Thoracic aorta (tissue), 2 donors: Measurements from ENCODE around the gene PRSS12. TPM values are rescaled to one million over a fixed set of nuclear protein-coding genes. Genes with fewer than 3 reads are reported as not detected.

Experiments used
- ATAC-seq: fragments of 150-250 bp; one replicate; pipeline ENCODE4 v1.8.0; 2017; ENCODE audit warnings: low read depth; ENCODE audit not compliant: insufficient number of reproducible peaks, low FRiP score
- DNase-seq: peaks from one replicate; pipeline ENCODE4 v3.0.0-alpha.2; 2020; ENCODE audit warnings: low spot score
- H3K27ac ChIP-seq, 2 donors: fragments of 200-600 bp; sonication (generic); 1 replicate in 1 of 2; 2 replicates in 1 of 2; pipeline ENCODE4 v1.5.1; 2016; ENCODE audit warnings: mild to moderate bottlenecking in 2 of 2, moderate library complexity in 2 of 2
- H3K27me3 ChIP-seq: fragments of 200-600 bp; sonication (generic); replicated peaks from 2 replicates; pipeline ENCODE4 v1.6.0; 2016; ENCODE audit warnings: mild to moderate bottlenecking; ENCODE audit not compliant: insufficient read depth
- H3K36me3 ChIP-seq: fragments of 200-600 bp; sonication (generic); one replicate; pipeline ENCODE4 v1.5.1; 2016
- H3K4me1 ChIP-seq, 2 donors: fragments of 200-600 bp; sonication (generic); 1 replicate in 1 of 2; 2 replicates in 1 of 2; pipeline versions ENCODE4 v1.5.1 to v1.6.0; 2016; ENCODE audit warnings: low read depth in 2 of 2, mild to moderate bottlenecking in 1 of 2; ENCODE audit not compliant: control insufficient read depth in 1 of 2
- H3K4me3 ChIP-seq: fragments of 200-600 bp; sonication (generic); 2 replicates; pipeline ENCODE4 v1.5.1; 2016; ENCODE audit warnings: mild to moderate bottlenecking
- H3K9me3 ChIP-seq: fragments of 200-600 bp; sonication (generic); 2 replicates; pipeline ENCODE4 v1.5.1; 2016
- CTCF ChIP-seq: fragments of 200-600 bp; sonication (generic); IDR thresholded peaks from one replicate; pipeline ENCODE4 v1.5.1; 2019; ENCODE audit warnings: antibody characterized with exemption
- total RNA-seq, 2 donors: library from RNA; depleted of rRNA; stranded (reverse); fragments of >200 nt; gene quantifications; one replicate each; pipeline versions ENCODE4 v1.1.0 to v1.2.3, GENCODE V29; 2016

The PRSS12 gene
- total RNA-seq, 2 donors from 2014 or later: 0.14 to 0.27 TPM

- ATAC-seq (no peak), DNase-seq (no peak)
- Histone ChIP-seq H3K4me1 (no peaks in the 10 kb centered on the region), H3K9me3 (no peaks in the 10 kb centered on the region), H3K27ac (no peak overlapping the region), H3K36me3 (no peaks in the 10 kb centered on the region), H3K27me3 (no peaks in the 10 kb centered on the region), H3K4me3 (no peak overlapping the region)
- no peak for TF ChIP-seq CTCF
These were observed 17.0 kb downstream of the PRSS12 start for GRCh38 chr4:118335774-118336173.

- no peaks in the 10 kb centered on the region for H3K9me3 ChIP-seq
- TF ChIP-seq CTCF: no peak
- DNase-seq (no peak), ATAC-seq (no peak)
- H3K27ac ChIP-seq: no peak overlapping the region
- H3K36me3 ChIP-seq: no peaks in the 10 kb centered on the region
- H3K4me3 ChIP-seq: no peak overlapping the region
- H3K27me3 ChIP-seq: no peaks in the 10 kb centered on the region
- no peaks in the 10 kb centered on the region for H3K4me1 ChIP-seq
These were observed 17.5 kb downstream of the PRSS12 start for GRCh38 chr4:118335324-118335723.

GRCh38 chr4:118331352-118331751 lies 21.5 kb downstream of the PRSS12 start:
- no peak for TF ChIP-seq CTCF
- no peaks in the 10 kb centered on the region for H3K4me1 ChIP-seq
- no peaks in the 10 kb centered on the region for H3K27me3 ChIP-seq
- ATAC-seq (no peak), DNase-seq (no peak)
- no peaks in the 10 kb centered on the region for H3K36me3 ChIP-seq
- no peak overlapping the region for H3K4me3 ChIP-seq
- H3K9me3 ChIP-seq: no peaks in the 10 kb centered on the region
- no peak overlapping the region for H3K27ac ChIP-seq

- no peaks in the 10 kb centered on the region for H3K4me1 ChIP-seq
- DNase-seq (no peak), ATAC-seq (no peak)
- H3K36me3 ChIP-seq: no peaks in the 10 kb centered on the region
- H3K27ac ChIP-seq: no peak overlapping the region
- H3K9me3 ChIP-seq: no peaks in the 10 kb centered on the region
- no peak for TF ChIP-seq CTCF
- H3K4me3 ChIP-seq: no peak overlapping the region
- no peaks in the 10 kb centered on the region for H3K27me3 ChIP-seq
These were observed 23.0 kb downstream of the PRSS12 start for GRCh38 chr4:118329849-118330248.

GRCh38 chr4:118327554-118328241 lies 25.1 kb downstream of the PRSS12 start:
- ATAC-seq (no peak), DNase-seq (no peak)
- H3K4me3 ChIP-seq: no peak overlapping the region
- H3K9me3 ChIP-seq: no peaks in the 10 kb centered on the region
- H3K27me3 ChIP-seq: no peaks in the 10 kb centered on the region
- no peak for TF ChIP-seq CTCF
- no peak overlapping the region for H3K27ac ChIP-seq
- no peaks in the 10 kb centered on the region for H3K4me1 ChIP-seq
- H3K36me3 ChIP-seq: no peaks in the 10 kb centered on the region
